CD4-positive, alpha-beta T cell treated with Interferon gamma for 1 hour (primary cell): Measurements from ENCODE around the gene ELFN2.
"Not testable (repeated sequence)": the region's sequence is repeated elsewhere in the genome, so short reads cannot be mapped to it uniquely, and the experiment has no call there.

Experiments
- DNase-seq: peaks from one replicate; pipeline ENCODE4 v3.0.0-alpha.2; 2020

ELFN2 gene

DNA sequence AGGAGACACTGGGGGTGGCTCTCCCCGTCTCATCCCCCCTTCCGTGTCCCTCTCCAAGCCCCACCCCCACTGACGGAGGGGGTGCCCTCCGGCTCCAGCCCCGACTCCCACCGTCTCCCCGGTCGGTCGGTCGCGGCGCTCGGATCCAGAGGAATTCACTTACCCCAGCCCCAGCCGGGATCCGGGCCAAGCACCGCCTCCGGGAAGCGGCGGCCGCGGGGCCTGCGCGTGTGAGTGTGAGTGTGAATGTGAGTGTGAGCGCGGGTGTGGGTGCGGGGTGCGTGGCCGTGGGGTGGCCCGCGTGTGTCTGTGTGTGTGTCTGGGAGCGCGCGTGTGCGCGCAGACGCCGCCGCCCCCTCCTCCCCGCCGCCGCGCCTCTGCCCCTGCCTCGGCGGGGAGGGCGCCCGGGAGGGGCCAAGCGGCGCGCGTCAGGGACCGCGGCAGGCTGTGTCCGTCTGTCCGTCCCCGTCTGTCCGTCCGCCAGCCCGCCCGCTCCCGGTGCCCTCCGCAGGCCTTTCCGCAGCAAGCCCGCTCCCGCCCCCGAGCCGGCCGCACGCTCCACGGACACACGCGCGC lies at the start of gene ELFN2:
Gene ELFN2 (minus strand): TSS at position 345 of the 576 bp plus-strand sequence. CDS start 51,945 bp downstream, outside the sequence.
- DNase-seq, result no peak

DNA sequence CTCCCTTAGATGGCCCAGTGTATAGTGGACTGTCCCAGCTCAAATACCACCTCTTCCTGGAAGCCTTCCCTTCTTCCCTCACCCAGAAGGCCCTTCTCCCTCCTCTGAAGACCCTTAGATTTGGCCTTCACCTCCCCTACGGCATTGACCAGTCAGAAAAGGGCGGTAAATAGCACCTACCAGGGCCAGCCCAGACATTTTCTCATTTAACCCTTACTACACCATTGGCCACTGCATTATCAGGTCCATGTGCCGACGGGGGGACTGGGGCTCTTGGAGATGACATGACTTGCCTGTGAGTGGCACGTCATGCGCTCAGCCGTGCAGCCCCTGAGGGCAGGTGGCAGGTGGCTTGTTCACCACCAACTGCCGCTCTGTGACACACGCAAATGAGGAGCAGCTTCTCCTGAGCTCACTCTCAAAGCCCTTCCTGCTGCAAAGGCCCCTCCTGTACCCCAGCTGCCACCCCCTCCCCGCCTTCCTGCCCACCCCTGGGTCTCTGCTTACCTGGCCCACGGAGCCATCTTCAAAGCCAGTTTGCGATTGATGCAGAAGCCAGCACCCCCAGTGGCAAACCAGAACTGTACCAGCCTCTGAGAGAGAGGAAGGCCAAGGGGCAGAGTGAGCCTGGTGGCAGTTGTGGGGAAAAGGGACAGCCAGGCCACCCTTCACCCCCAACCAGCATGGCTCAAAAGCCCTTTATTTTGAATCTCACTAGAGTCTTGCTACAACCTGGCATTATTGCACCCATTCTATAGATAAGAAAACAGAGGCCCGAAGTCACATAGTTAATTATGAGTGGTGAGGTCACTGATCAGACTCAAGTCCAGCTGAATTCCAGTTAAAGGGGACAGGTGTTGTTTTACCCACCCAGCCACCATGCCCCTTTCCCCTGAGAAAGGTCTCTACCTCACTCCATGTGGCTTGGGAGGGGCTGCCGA lies 49.4 kb upstream of the ELFN2 start:
- no peak for DNase-seq

DNA sequence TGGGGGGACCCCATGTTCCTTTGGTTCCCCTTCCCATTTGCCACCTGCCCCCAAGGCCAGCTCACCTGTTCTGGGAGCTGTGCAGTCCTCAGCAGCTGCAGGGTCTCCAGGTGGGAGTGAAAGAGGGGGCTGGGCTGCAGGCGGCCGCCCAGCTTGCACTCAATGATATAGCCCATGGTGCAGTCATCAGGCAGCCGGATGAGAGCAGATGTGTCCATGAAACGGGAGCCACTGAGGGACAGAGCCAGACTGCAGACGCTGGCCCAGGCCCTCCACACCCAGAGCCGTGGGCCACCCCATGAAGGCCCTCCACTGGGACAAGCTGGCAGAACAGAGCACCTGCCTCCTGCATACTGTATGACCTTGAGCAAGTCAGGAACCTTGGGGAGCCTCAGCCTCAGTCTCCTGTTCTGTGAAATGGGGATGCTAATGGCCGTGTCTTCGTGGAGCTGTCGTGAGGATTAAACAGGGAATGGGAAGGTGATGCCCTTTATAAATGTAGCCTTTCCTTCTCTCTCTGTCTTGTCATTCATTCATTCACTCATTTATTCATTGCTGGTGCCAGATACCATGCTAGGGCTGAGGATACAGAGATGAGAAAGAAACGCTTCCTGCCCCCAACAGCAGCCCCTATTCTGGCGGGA lies 47.3 kb upstream of the ELFN2 start:
- no peak for DNase-seq

- DNase-seq, result no peak
Observed at GRCh38 chr22:37473437-37473946, 46.2 kb upstream of the ELFN2 start.

DNA sequence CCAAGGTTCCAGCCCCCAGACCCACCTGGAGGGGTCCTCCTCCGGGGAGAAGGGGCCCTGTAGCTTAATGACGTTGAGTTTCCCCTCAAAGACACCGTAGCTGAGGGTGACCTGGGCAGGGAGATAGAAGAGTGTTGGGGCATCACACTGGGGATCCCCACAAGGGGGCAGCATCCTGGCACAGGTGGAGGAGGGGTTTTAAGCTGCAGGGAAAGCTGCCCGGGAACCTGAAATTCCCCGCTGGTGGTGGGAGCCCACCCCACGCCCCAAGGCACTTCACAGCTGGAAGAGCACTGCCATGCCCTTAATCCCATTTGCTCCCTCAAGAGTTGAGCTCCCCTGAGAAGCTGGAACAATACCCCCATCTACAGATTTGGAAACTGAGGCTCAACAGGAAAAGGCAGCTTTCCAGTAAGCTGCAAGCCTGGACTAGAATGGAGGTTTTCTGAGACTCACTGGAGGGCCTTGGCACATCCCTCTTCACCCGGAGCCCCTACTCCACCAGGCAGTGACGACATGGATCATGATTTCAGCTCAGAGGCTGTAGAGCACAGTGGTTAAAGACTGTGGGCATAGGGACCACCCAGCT lies 45.2 kb upstream of the ELFN2 start:
- DNase-seq, result peak; percentile 30

GRCh38 chr22:37471727-37472417 lies 44.6 kb upstream of the ELFN2 start:
- no peak for DNase-seq

- DNase-seq, result no peak
Observed at GRCh38 chr22:37470087-37470445, 42.8 kb upstream of the ELFN2 start.

DNA sequence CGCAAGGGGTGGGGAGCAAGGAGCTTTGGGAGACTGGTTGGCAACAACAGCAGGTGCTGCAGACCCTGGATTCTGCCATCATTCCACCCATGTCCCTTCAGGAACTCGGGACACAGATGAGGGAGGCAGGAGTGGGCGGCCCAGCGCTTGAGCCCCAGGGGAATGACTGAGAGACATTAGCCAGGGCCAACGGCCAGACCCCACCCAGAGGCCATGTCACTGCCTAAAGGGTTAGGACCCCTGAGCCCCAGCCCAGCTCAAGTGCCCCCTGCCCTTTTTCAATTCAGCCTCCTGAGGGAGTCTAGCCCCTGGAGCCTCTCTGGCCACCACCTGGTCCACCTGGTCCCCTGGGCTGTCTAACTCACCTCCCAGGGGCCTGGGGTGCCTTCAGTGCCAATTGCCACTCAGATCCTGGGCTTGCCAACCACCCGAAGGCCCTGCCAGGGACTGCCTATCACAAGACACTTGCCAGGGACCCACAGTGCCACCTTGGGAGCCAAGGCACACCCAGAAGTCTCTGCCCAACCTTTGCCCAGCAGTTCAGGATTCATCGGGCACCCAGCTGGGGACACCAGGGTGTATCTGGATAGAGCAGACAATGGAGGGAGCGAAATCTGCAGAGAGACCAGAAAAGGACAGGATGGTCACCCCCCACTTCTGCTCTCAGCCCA lies 42.3 kb upstream of the ELFN2 start:
- DNase-seq, result no peak

- DNase-seq, result not testable (repeated sequence)
Observed at GRCh38 chr22:37468201-37468695, 41.0 kb upstream of the ELFN2 start.

DNA sequence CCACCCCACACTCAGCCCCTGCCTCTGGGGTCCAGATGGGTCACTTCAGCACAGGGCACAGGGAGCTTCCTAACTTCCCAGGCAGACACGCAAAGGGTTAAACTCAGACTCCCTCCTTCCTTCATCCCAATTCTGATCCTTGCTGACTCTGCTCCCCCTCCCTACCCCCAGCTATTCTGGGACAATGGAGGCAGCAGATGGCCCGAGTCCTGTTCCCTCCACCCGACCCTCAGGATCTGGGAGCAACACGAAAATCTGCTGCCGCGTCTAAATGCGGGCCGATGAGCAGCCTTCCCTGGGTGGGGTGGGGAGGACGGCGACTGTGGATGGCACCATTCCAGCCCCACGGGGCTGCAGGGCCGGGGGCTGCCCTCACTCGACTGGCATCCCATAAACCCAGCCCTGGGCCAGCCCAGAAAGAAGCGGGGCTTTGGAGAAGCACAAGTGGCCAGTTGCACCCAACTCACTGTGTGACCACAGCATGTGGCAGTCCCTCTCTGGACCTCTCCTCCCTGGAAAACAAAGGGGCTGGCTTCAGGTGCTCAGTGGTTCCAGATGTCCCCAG lies 40.2 kb upstream of the ELFN2 start:
- no peak for DNase-seq

DNA sequence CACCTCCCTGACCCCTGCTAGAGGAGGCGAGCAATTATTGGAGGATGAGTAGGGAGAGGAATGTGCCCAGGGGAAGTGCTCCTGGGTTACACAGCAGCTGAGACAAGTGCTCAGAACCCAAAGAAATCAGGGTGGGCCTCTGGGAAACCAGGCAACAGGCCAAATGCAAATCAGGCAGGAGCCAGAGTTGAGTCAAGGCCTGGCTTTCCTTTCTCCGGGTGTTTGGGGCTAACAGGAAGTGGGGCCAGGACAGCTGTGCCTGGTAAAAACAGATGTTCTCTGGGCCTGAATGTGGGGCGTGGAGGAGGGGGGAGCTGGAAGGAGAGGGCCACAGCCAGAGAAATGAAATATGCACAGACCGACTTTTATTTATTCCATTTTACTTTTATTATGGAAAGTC lies 36.9 kb upstream of the ELFN2 start:
- no peak for DNase-seq

- DNase-seq, result no peak
Observed at GRCh38 chr22:37462983-37463382, 35.7 kb upstream of the ELFN2 start.

DNA sequence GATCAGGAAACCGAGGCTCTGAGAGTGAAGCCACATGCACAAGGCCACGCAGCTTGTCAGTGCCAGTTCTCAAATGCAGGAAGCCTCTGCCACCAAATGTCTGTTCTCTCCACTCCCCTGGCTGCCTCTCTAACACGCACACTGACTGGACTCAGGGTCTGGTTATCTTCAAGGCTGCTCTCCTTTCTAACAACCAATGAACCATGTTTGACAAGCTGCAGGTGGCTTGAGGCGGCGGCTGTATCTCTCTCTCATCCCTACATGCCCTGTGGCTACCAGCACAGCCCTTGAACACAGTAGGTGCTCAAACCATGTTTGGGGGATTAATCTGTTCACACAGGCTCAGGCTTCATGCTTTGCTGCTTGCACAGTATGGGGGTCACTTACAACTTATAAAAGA lies 35.2 kb upstream of the ELFN2 start:
- no peak for DNase-seq

GRCh38 chr22:37461961-37462360 lies 34.7 kb upstream of the ELFN2 start:
- DNase-seq, result no peak

- DNase-seq, result no peak
Observed at GRCh38 chr22:37460684-37461083, 33.4 kb upstream of the ELFN2 start.

DNA sequence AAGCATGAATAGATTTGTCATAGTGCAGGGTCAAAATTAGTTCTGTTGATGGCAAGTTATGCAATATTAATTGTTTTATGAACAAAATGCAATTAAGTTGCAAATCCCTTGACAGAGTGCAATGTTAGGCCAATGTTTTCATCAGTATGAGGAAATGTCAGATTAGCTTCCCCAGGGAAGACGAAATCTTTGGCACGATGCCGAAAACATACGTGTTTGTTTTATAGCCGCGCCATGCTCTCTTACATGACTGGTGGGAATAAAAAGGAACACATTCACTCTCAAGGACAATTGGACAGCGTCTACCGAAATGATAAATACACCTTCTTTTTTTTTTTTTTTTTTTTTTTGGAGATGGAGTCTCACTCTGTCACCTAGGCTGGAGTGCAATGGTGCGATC lies 31.9 kb upstream of the ELFN2 start:
- no peak for DNase-seq

GRCh38 chr22:37457093-37457893 lies 30.0 kb upstream of the ELFN2 start:
- DNase-seq, result peak; percentile 74

GRCh38 chr22:37456346-37456745 lies 29.1 kb upstream of the ELFN2 start:
- no peak for DNase-seq

- no peak for DNase-seq
Observed at GRCh38 chr22:37455896-37456295, 28.6 kb upstream of the ELFN2 start.

DNA sequence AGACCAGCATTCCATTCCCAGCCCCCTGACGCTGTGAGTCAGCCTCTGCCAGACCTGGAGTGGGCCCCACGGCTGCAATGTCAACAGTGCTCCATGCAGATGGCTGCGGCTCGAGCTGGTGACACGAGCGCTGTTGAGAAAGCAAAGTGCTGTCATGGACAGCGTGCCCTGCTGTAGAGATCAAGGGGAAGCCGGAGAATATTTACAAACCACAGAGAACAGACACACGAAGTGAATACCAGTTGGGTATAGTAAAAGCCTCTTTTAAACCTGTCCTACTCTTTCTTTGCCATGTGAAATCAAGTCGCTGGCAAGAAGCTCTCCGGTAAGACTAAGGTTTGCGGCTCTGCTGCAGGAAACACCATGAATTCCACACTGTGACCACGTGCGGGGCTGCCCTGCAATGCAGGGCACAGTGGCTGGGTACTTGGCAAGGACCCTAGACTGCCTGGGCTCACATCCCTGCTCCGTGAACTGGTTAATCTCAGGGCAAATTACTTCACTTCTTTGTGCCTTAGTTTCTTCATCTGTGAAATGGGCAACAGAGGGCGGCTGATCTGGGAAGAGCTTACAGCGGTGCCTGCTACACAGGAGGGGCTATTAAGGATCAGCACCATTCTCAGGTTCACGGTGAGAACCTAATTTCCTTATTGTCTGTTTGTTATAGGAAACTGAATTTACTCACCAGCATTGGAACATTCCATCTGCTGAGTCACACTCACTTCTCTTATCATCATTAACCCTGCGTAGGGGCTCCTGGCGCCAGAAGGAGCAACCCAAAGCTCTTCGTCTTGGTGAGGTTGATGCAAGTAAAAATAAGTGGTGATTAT lies 27.8 kb upstream of the ELFN2 start:
- no peak for DNase-seq
